Hematopoietic multipotent progenitor cell (in vitro differentiated cells): ENCODE results near the gene ALDH3B2. TPM values are rescaled to one million over a fixed set of nuclear protein-coding genes. Genes with fewer than 3 reads are reported as not detected.
"Not testable (repeated sequence)": the region's sequence is repeated elsewhere in the genome, so short reads cannot be mapped to it uniquely, and the experiment has no call there.

Experiments used
- DNase-seq, 3 donors: peaks; one replicate each; pipeline ENCODE4 v3.0.0-alpha.2; 2011 to 2015; ENCODE audit warnings: low read depth in 2 of 3, low spot score in 2 of 3
- total RNA-seq: library from RNA; depleted of rRNA; stranded (reverse); fragments of >200 nt; gene quantifications from one replicate; pipeline ENCODE4 v1.2.3, GENCODE V29; 2012

ALDH3B2 gene
- total RNA-seq, 1 donor = under 0.01 TPM

- no peak for DNase-seq
Observed at GRCh38 chr11:67645521-67646461, 28.6 kb downstream of the ALDH3B2 start.

- no peak for DNase-seq
Observed at GRCh38 chr11:67644472-67645418, 29.7 kb downstream of the ALDH3B2 start.

- no peak for DNase-seq
Observed at GRCh38 chr11:67644042-67644441, 30.4 kb downstream of the ALDH3B2 start.

- no peak for DNase-seq
Observed at GRCh38 chr11:67642173-67643120, 32.0 kb downstream of the ALDH3B2 start.

- DNase-seq = no peak
Observed at GRCh38 chr11:67641338-67642172, 32.9 kb downstream of the ALDH3B2 start.

GRCh38 chr11:67640758-67641337, 33.6 kb downstream of the ALDH3B2 start:
- DNase-seq = no peak

GRCh38 chr11:67640021-67640757, 34.2 kb downstream of the ALDH3B2 start:
- DNase-seq = peak in 2 of 3 donors; percentile 66 to 70

- DNase-seq = no peak
Observed at GRCh38 chr11:67639438-67639859, 35.0 kb downstream of the ALDH3B2 start, which contains the start of gene TBX10. Gene TBX10 (minus strand): TSS chr11:67639763. CDS start chr11:67639472, 291 bp downstream.

GRCh38 chr11:67638535-67639437, 35.6 kb downstream of the ALDH3B2 start:
- DNase-seq = no peak

GRCh38 chr11:67637441-67637840, 37.0 kb downstream of the ALDH3B2 start:
- DNase-seq = not testable (repeated sequence)

GRCh38 chr11:67636962-67637361, 37.5 kb downstream of the ALDH3B2 start:
- DNase-seq = no peak

- DNase-seq = no peak
Observed at GRCh38 chr11:67635231-67635521, 39.2 kb downstream of the ALDH3B2 start.

GRCh38 chr11:67634366-67635230, 39.8 kb downstream of the ALDH3B2 start:
- no peak for DNase-seq

- no peak for DNase-seq
Observed at GRCh38 chr11:67633758-67634365, 40.6 kb downstream of the ALDH3B2 start.

GRCh38 chr11:67632982-67633755, 41.3 kb downstream of the ALDH3B2 start:
- no peak for DNase-seq
